HG03342 (cell line): ENCODE data around the gene PPP1R10.
"Not testable (repeated sequence)": the region's sequence is repeated elsewhere in the genome, so short reads cannot be mapped to it uniquely, and the experiment has no call there.

Experiments
- ATAC-seq: cut with Tn5 transposase; IDR thresholded peaks from one replicate; pipeline ENCODE4 v1.9.1; 2021; ENCODE audit warnings: mild to moderate bottlenecking, moderate library complexity; ENCODE audit not compliant: unreplicated experiment

PPP1R10 gene

GRCh38 chr6:30599625-30600324 lies 17.3 kb downstream of the PPP1R10 start:
- no peak for ATAC-seq

- no peak for ATAC-seq
Measured at GRCh38 chr6:30598912-30599624, 18.0 kb downstream of the PPP1R10 start.

GRCh38 chr6:30597315-30598144 lies 19.5 kb downstream of the PPP1R10 start:
- ATAC-seq, result not testable (repeated sequence)

GRCh38 chr6:30592287-30592686 lies 24.8 kb downstream of the PPP1R10 start:
- ATAC-seq, result no peak

GRCh38 chr6:30591008-30591407 lies 26.0 kb downstream of the PPP1R10 start:
- no peak for ATAC-seq

GRCh38 chr6:30590509-30590908 lies 26.5 kb downstream of the PPP1R10 start:
- ATAC-seq, result no peak

GRCh38 chr6:30589754-30590358 lies 27.2 kb downstream of the PPP1R10 start:
- ATAC-seq, result no peak

- ATAC-seq, result no peak
Measured at GRCh38 chr6:30583921-30584320, 33.1 kb downstream of the PPP1R10 start.

- no peak for ATAC-seq
Measured at GRCh38 chr6:30578051-30578450, 39.0 kb downstream of the PPP1R10 start.

- ATAC-seq, result no peak
Measured at GRCh38 chr6:30573113-30573512, 43.9 kb downstream of the PPP1R10 start.

- ATAC-seq, result no peak
Measured at GRCh38 chr6:30572148-30572547, 44.9 kb downstream of the PPP1R10 start.

GRCh38 chr6:30571762-30572082 lies 45.3 kb downstream of the PPP1R10 start:
- ATAC-seq, result no peak

GRCh38 chr6:30571075-30571761 lies 45.8 kb downstream of the PPP1R10 start, which contains the start of gene ABCF1:
Gene ABCF1, plus strand, starts transcription at chr6:30571442. Its CDS starts 46 bp downstream, at chr6:30571488.
- peak; percentile 88 for ATAC-seq

GRCh38 chr6:30570740-30571074 lies 46.3 kb downstream of the PPP1R10 start:
- peak; percentile 18 for ATAC-seq

- no peak for ATAC-seq
Measured at GRCh38 chr6:30570263-30570662, 46.8 kb downstream of the PPP1R10 start.

GRCh38 chr6:30568245-30568644 lies 48.8 kb downstream of the PPP1R10 start:
- ATAC-seq, result no peak

GRCh38 chr6:30565772-30566171 lies 51.3 kb downstream of the PPP1R10 start:
- ATAC-seq, result no peak

GRCh38 chr6:30564114-30564513 lies 52.9 kb downstream of the PPP1R10 start:
- no peak for ATAC-seq

GRCh38 chr6:30562470-30563425 lies 54.3 kb downstream of the PPP1R10 start:
- no peak for ATAC-seq

- ATAC-seq, result no peak
Measured at GRCh38 chr6:30560930-30561329, 56.1 kb downstream of the PPP1R10 start.
